ENCODE results near the gene HIC1. TPM values are rescaled to one million over a fixed set of nuclear protein-coding genes. Genes with fewer than 3 reads are reported as not detected.

HIC1 gene
- total and polyA plus RNA-seq, 9 donors = 3.9 to 108 (median 60.8) TPM

DNA sequence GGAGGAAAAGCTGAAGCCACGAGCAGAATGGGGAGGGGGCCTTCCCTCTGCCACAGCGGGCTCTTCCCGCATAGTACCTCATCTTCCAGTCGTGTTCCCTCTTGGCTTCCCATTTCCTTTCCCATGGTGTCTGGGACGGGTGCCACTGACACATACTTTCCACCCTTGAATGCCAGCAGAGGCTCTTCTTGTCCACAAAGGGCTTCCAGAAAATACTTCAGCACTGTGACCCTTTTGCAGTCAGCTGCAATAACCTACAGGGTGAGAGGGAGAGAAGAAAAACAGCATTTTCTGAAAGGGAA lies 30.7 kb downstream of the HIC1 start:
- H3K27me3 ChIP-seq = no peaks in the 10 kb centered on the region
- intact Hi-C loops (cut with DNase I) = no loop called here
- H3K27ac ChIP-seq = peak overlapping the region; percentile 7 to 52
- no peak for TF ChIP-seq EP300 (IDR thresholded peaks at IDR 0.05)
- no peaks in the 10 kb centered on the region for H3K36me3 ChIP-seq
- H3K9me3 ChIP-seq = no peaks in the 10 kb centered on the region
- H3K4me3 ChIP-seq = no peak overlapping the region
- WGBS, 3 donors = 21 to 37% (median 36%) methylated on average over 5 of the region's 5 CpGs
- peak in 3 of 5 donors; percentile 54 to 72 (median 70) for DNase-seq
- H3K4me1 ChIP-seq (ENCODE audit: insufficient read depth) = peaks cover 27% of the 10 kb centered on the region

DNA sequence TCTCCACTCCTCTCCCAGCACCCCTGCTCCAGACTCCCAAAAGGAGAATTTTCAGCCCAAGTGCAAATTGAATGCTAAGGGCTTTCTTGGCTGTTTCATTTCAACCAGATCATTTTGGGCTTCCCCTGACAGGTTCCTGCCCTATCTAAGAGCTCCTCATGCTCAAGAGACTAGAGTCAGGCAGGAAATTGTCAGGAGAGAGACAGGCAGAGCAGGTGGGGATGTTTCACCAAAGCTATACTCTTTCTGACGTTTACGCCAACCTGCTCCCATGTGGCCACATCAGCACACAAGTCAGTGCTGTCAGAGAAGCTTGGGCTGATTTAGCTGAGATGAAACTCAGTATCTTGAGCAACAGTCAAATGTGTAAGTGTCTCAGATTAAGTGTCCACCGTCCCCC lies 31.4 kb downstream of the HIC1 start:
- no peak for DNase-seq
- 72 to 78% (median 75%) methylated on average over 3 of the region's 3 CpGs for WGBS, 3 donors
- no peaks in the 10 kb centered on the region for H3K36me3 ChIP-seq
- TF ChIP-seq, protein P1, sequence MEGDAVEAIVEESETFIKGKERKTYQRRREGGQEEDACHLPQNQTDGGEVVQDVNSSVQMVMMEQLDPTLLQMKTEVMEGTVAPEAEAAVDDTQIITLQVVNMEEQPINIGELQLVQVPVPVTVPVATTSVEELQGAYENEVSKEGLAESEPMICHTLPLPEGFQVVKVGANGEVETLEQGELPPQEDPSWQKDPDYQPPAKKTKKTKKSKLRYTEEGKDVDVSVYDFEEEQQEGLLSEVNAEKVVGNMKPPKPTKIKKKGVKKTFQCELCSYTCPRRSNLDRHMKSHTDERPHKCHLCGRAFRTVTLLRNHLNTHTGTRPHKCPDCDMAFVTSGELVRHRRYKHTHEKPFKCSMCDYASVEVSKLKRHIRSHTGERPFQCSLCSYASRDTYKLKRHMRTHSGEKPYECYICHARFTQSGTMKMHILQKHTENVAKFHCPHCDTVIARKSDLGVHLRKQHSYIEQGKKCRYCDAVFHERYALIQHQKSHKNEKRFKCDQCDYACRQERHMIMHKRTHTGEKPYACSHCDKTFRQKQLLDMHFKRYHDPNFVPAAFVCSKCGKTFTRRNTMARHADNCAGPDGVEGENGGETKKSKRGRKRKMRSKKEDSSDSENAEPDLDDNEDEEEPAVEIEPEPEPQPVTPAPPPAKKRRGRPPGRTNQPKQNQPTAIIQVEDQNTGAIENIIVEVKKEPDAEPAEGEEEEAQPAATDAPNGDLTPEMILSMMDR (IDR thresholded peaks at IDR 0.05) = no peak
- TF ChIP-seq EP300 (IDR thresholded peaks at IDR 0.05) (no peak), POLR2A (IDR thresholded peaks at IDR 0.05) (no peak)
- no peak overlapping the region for H3K4me3 ChIP-seq
- intact Hi-C loops (cut with DNase I) = no loop called here
- peaks cover 28% of the 10 kb centered on the region for H3K4me1 ChIP-seq (ENCODE audit: insufficient read depth)
- H3K27me3 ChIP-seq = no peaks in the 10 kb centered on the region
- no peaks in the 10 kb centered on the region for H3K9me3 ChIP-seq
- peak overlapping the region; percentile 7 to 52 for H3K27ac ChIP-seq

DNA sequence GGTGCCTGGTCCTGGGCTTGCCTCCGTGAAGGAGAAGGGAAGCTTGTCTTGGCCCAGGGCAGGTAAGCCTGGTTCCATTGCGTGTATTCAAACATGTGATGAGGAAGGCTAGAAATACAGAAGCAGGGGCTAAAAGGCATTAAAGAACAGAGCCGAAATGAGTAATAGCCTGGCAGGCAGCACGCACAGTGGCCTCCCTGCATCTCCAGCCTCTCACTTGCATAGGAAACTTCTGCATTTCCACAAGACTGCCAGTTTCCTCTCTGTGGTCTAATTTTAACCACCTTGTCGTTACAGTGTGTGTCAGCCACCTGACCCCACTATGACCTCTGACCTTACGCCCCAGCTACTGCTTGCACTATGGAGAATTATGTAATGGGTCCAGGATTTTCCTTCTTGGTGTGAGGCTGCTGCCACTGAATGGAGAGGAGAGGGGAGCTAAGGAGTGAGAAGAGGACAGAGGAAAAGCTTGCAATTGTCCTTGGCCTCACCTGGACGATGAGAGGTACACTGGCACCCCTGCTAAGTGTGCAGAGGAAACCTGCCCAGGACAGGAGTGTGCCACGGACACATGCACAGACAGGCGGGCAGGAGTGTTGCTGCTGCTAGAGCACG lies 32.8 kb downstream of the HIC1 start:
- intact Hi-C loops (cut with DNase I) = no loop called here
- H3K36me3 ChIP-seq = no peaks in the 10 kb centered on the region
- WGBS, 3 donors = 65 to 82% (median 76%) methylated on average over 10 of the region's 10 CpGs
- no peak for DNase-seq
- no peaks in the 10 kb centered on the region for H3K9me3 ChIP-seq
- H3K27me3 ChIP-seq = no peaks in the 10 kb centered on the region
- no peak overlapping the region for H3K4me3 ChIP-seq
- H3K4me1 ChIP-seq (ENCODE audit: insufficient read depth) = peaks cover 25% of the 10 kb centered on the region
- TF ChIP-seq EP300 (IDR thresholded peaks at IDR 0.05) = no peak
- TF ChIP-seq, protein P1 (IDR thresholded peaks at IDR 0.05) = no peak
- H3K27ac ChIP-seq = no peak overlapping the region

DNA sequence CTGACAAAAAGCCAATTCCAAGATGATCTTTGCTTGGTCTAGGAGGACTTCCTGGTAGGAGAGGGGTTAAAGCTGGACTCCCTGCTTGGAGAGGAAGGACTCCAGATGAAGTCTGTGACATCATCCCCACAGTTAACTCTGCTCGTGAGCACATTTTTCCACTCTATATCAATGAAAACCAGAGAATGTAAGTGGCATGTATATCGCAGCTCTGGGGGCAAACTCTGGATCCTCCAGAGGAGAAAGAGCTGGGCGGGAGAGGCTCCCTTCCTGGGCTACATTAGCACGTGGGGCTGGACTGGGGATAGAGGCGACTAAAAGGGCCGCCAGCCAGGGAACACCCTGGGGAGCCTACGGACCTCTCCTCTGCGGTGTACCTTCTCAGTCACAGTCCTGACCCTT lies 34.1 kb downstream of the HIC1 start:
- no peaks in the 10 kb centered on the region for H3K36me3 ChIP-seq
- DNase-seq = no peak
- intact Hi-C loops (cut with DNase I) = no loop called here
- peaks cover 18% of the 10 kb centered on the region for H3K4me1 ChIP-seq (ENCODE audit: insufficient read depth)
- WGBS, 3 donors = 12 to 20% (median 16%) methylated on average over 8 of the region's 8 CpGs
- H3K9me3 ChIP-seq = no peaks in the 10 kb centered on the region
- no peaks in the 10 kb centered on the region for H3K27me3 ChIP-seq
- peak overlapping the region in 1 of 2 donors; percentile 27 for H3K27ac ChIP-seq
- TF ChIP-seq POLR2A (IDR thresholded peaks at IDR 0.05) (no peak), EP300 (IDR thresholded peaks at IDR 0.05) (no peak)
- TF ChIP-seq, protein P1 (IDR thresholded peaks at IDR 0.05) = no peak
- peak overlapping the region; percentile 5 for H3K4me3 ChIP-seq

DNA sequence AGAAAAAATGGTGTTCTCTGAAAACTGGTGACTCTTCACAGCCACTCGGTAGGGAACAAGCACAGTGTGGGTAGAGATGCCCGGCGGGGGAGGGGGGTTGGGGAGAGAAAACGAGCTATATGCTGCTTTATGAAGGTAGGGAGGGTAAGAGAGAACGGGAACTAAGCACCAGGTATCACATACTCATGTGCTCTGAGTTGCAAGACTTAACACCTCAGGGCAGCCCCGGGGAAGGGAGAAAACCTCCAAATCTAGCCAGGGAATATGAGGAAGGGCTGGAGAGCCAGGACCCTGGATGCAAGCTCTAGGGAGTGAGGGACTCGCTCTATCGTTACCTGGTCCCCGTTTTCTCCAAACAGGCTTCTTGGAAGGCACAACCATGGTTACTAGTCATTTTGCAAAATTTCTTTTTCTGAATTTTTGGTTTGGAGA lies 35.3 kb downstream of the HIC1 start:
- H3K4me1 ChIP-seq (ENCODE audit: insufficient read depth) = peaks cover 12% of the 10 kb centered on the region
- H3K27me3 ChIP-seq = no peaks in the 10 kb centered on the region
- peak overlapping the region in 1 of 2 donors; percentile 35 for H3K27ac ChIP-seq
- TF ChIP-seq, protein P1 (IDR thresholded peaks at IDR 0.05) = no peak
- no peak for DNase-seq
- no peak overlapping the region for H3K4me3 ChIP-seq
- WGBS, 3 donors = 56 to 69% (median 66%) methylated on average over 9 of the region's 9 CpGs
- intact Hi-C loops (cut with DNase I) = no loop called here
- H3K36me3 ChIP-seq = no peaks in the 10 kb centered on the region
- no peaks in the 10 kb centered on the region for H3K9me3 ChIP-seq
